ENCODE data around the gene MMP25.
"Not testable (repeated sequence)": the region's sequence is repeated elsewhere in the genome, so short reads cannot be mapped to it uniquely, and the experiment has no call there.

MMP25 gene

GRCh38 chr16:3051009-3051408 is 4.6 kb downstream of the MMP25 start:
- Histone ChIP-seq H3K27me3 (peaks cover 11 to 60% of the 10 kb centered on the region in 2 donors), H3K36me3 (peaks cover 0 to 4% (median 0%) of the 10 kb centered on the region in 3 donors), H3K4me1 (peaks cover 0 to 14% (median 10%) of the 10 kb centered on the region in 4 donors), H3K9me3 (no peaks in the 10 kb centered on the region), H3K4me3 (no peak overlapping the region), H3K27ac (no peak overlapping the region)
- DNase-seq, result no peak
- TF ChIP-seq CTCF (IDR thresholded peaks at IDR 0.05), result no peak
- intact Hi-C loops (cut with DNase I; ENCODE audit: low total_unique reads), result no loop called here

GRCh38 chr16:3051494-3051893 is 5.1 kb downstream of the MMP25 start:
- H3K9me3 ChIP-seq, result no peaks in the 10 kb centered on the region
- no peak for TF ChIP-seq CTCF (IDR thresholded peaks at IDR 0.05)
- H3K27ac ChIP-seq, result no peak overlapping the region
- H3K4me3 ChIP-seq, result no peak overlapping the region
- peaks cover 0 to 4% (median 0%) of the 10 kb centered on the region in 3 donors for H3K36me3 ChIP-seq
- no peak for DNase-seq
- intact Hi-C loops (cut with DNase I; ENCODE audit: low total_unique reads), result no loop called here
- H3K27me3 ChIP-seq, result peaks cover 10 to 55% of the 10 kb centered on the region in 2 donors
- H3K4me1 ChIP-seq, result peaks cover 0 to 9% (median 6%) of the 10 kb centered on the region in 4 donors

- DNase-seq; H3K27ac ChIP-seq; H3K9me3 ChIP-seq; intact Hi-C loops (cut with DNase I; ENCODE audit: low total_unique reads); H3K4me1 ChIP-seq; H3K36me3 ChIP-seq; H3K4me3 ChIP-seq: not testable (repeated sequence)
- H3K27me3 ChIP-seq, result peaks cover 0 to 42% of the 10 kb centered on the region in 2 donors
These were observed 6.4 kb downstream of the MMP25 start for GRCh38 chr16:3052571-3053329.

- H3K4me3 ChIP-seq; intact Hi-C loops (cut with DNase I; ENCODE audit: low total_unique reads); H3K4me1 ChIP-seq; DNase-seq; H3K27ac ChIP-seq; H3K36me3 ChIP-seq; H3K9me3 ChIP-seq: not testable (repeated sequence)
- peaks cover 0 to 40% of the 10 kb centered on the region in 2 donors for H3K27me3 ChIP-seq
These were observed 7.0 kb downstream of the MMP25 start for GRCh38 chr16:3053330-3053710.

- Histone ChIP-seq H3K4me3 (no peak overlapping the region), H3K27me3 (peaks cover 0 to 31% of the 10 kb centered on the region in 2 donors), H3K9me3 (no peaks in the 10 kb centered on the region), H3K27ac (no peak overlapping the region), H3K36me3 (peaks cover 0 to 4% (median 0%) of the 10 kb centered on the region in 3 donors), H3K4me1 (peaks cover 0 to 23% (median 19%) of the 10 kb centered on the region in 4 donors)
- DNase-seq, result no peak
- TF ChIP-seq CTCF (IDR thresholded peaks at IDR 0.05), result no peak
- intact Hi-C loops (cut with DNase I; ENCODE audit: low total_unique reads), result loop anchor here (5.0 kb wide), 1 partner anchor 67 kb away; no protein-coding TSS in a partner anchor
These were observed 8.8 kb downstream of the MMP25 start for GRCh38 chr16:3054965-3055733.

GRCh38 chr16:3055734-3056115 is 9.4 kb downstream of the MMP25 start:
- DNase-seq, H3K27ac ChIP-seq, H3K4me3 ChIP-seq, H3K36me3 ChIP-seq, H3K9me3 ChIP-seq: not testable (repeated sequence)
- intact Hi-C loops (cut with DNase I; ENCODE audit: low total_unique reads), result loop anchor here (5.0 kb wide), 1 partner anchor 67 kb away; no protein-coding TSS in a partner anchor
- Histone ChIP-seq H3K4me1 (peaks cover 0 to 24% (median 19%) of the 10 kb centered on the region in 4 donors), H3K27me3 (peaks cover 0 to 25% of the 10 kb centered on the region in 2 donors)
